Common myeloid progenitor, CD34-positive (primary cell): ENCODE data around the gene C22orf15.

Experiments
- CTCF ChIA-PET: fragments of 350-600 bp; sonication (Branson Sonifier 250); formaldehyde crosslinking; loops from one replicate; lab custom pipeline; 2021; ENCODE audit warnings: antibody characterized with exemption; lab: Charles Lee
- POLR2A ChIA-PET: fragments of 350-600 bp; sonication (Branson Sonifier 250); formaldehyde crosslinking; loops from one replicate; lab custom pipeline; 2021; ENCODE audit warnings: antibody characterized with exemption; lab: Charles Lee
- DNase-seq, 3 donors: peaks; one replicate each; pipeline versions ENCODE4 v3.0.0 to v3.0.0-alpha.2; 2013
- H3K27ac ChIP-seq, 2 experiments: 1 replicate in 1 of 2; 2 replicates in 1 of 2; pipeline ENCODE4 v1.7.0; 2013; ENCODE audit warnings: inconsistent platforms in 2 of 2, low read length in 2 of 2, mild to moderate bottlenecking in 2 of 2, low read depth in 1 of 2, moderate library complexity in 1 of 2; ENCODE audit not compliant: severe bottlenecking in 2 of 2, insufficient read depth in 1 of 2, poor library complexity in 1 of 2
- H3K27me3 ChIP-seq, 5 experiments: replicated peaks in 2 of 5; 1 replicate in 3 of 5; 2 replicates in 2 of 5; pipeline versions ENCODE4 v1.6.1 to v1.7.0; 2013; ENCODE audit warnings: low read length in 4 of 5, mild to moderate bottlenecking in 2 of 5, moderate library complexity in 2 of 5, inconsistent platforms in 1 of 5; ENCODE audit not compliant: insufficient read depth in 5 of 5, control insufficient read depth in 4 of 5
- H3K36me3 ChIP-seq, 4 experiments: 1 replicate in 2 of 4; 2 replicates in 2 of 4; pipeline versions ENCODE4 v1.6.1 to v1.7.0; 2013; ENCODE audit warnings: low read length in 3 of 4, control low read depth in 1 of 4, mild to moderate bottlenecking in 1 of 4; ENCODE audit not compliant: control insufficient read depth in 4 of 4, insufficient read depth in 4 of 4
- H3K4me1 ChIP-seq, 4 experiments: 1 replicate in 3 of 4; 2 replicates in 1 of 4; pipeline versions ENCODE4 v1.6.1 to v1.7.1; 2013; ENCODE audit warnings: low read length in 3 of 4, mild to moderate bottlenecking in 3 of 4, control low read depth in 1 of 4, inconsistent platforms in 1 of 4, moderate library complexity in 1 of 4; ENCODE audit not compliant: control insufficient read depth in 4 of 4, insufficient read depth in 4 of 4; ENCODE audit errors: control extremely low read depth in 1 of 4
- H3K4me3 ChIP-seq, 7 experiments: 1 replicate in 4 of 7; 2 replicates in 3 of 7; pipeline versions ENCODE4 v1.5.1 to v1.7.0; 2013; ENCODE audit warnings: mild to moderate bottlenecking in 7 of 7, low read length in 6 of 7, moderate library complexity in 6 of 7, inconsistent platforms in 2 of 7, low read depth in 2 of 7, control low read depth in 1 of 7; ENCODE audit not compliant: insufficient read depth in 4 of 7, control insufficient read depth in 1 of 7; ENCODE audit errors: extremely low read depth in 1 of 7
- H3K9me3 ChIP-seq, 5 experiments: 1 replicate in 4 of 5; 2 replicates in 1 of 5; pipeline versions ENCODE4 v1.6.1 to v1.7.1; 2013; ENCODE audit warnings: low read length in 4 of 5, mild to moderate bottlenecking in 2 of 5, inconsistent platforms in 1 of 5, low read depth in 1 of 5, moderate library complexity in 1 of 5; ENCODE audit not compliant: control insufficient read depth in 4 of 5, insufficient read depth in 2 of 5; ENCODE audit errors: control extremely low read depth in 1 of 5
- WGBS: methylation state at CpG from one replicate; pipeline ENCODE4 v1.1.5; 2013; ENCODE audit not compliant: insufficient coverage; 5-methylcytosine and 5-hydroxymethylcytosine counted together

The C22orf15 gene

GRCh38 chr22:23763579-23763945, 772 bp downstream of the C22orf15 start:
- H3K4me3 ChIP-seq, result peak overlapping the region in 6 of 7 experiments; percentile 10 to 73 (median 47)
- peak in 2 of 3 donors; percentile 40 to 49 for DNase-seq
- peaks cover 5 to 54% (median 44%) of the 10 kb centered on the region in 4 experiments for H3K4me1 ChIP-seq
- H3K27ac ChIP-seq, result no peak overlapping the region
- H3K9me3 ChIP-seq, result no peaks in the 10 kb centered on the region
- POLR2A ChIA-PET, result no interaction called here
- H3K27me3 ChIP-seq, result no peaks in the 10 kb centered on the region
- CTCF ChIA-PET, result interaction anchor here (0.9 to 1.9 kb wide), 3 partner anchors 10 to 86 kb away, joined by 3 to 6 read pairs (median 6); partner anchors contain the start of gene SMARCB1
- H3K36me3 ChIP-seq, result peaks cover 0 to 21% (median 0%) of the 10 kb centered on the region in 4 experiments
- 13% methylated on average over 15 of the region's 17 CpGs for WGBS

- Histone ChIP-seq H3K27ac (no peak overlapping the region), H3K4me3 (peak overlapping the region in 5 of 7 experiments; percentile 9 to 73 (median 56)), H3K36me3 (peaks cover 0 to 21% (median 0%) of the 10 kb centered on the region in 4 experiments), H3K9me3 (no peaks in the 10 kb centered on the region), H3K4me1 (peaks cover 5 to 56% (median 46%) of the 10 kb centered on the region in 4 experiments), H3K27me3 (no peaks in the 10 kb centered on the region)
- CTCF ChIA-PET, result interaction anchor here (1.6 kb wide), 1 partner anchor 86 kb away, joined by 6 read pairs; no protein-coding TSS in a partner anchor
- 85% methylated on average over 4 of the region's 7 CpGs for WGBS
- no peak for DNase-seq
- POLR2A ChIA-PET, result no interaction called here
Observed at GRCh38 chr22:23763954-23764353, 1.2 kb downstream of the C22orf15 start.

- ChIA-PET POLR2A (no interaction called here), CTCF (interaction anchor here (0.5 to 6.2 kb wide), 10 partner anchors 9 to 93 kb away, joined by 3 to 47 read pairs (median 3); partner anchors contain the start of genes SLC2A11 and VPREB3)
- Histone ChIP-seq H3K27ac (no peak overlapping the region), H3K9me3 (no peaks in the 10 kb centered on the region), H3K27me3 (no peaks in the 10 kb centered on the region), H3K4me1 (peaks cover 7 to 64% (median 57%) of the 10 kb centered on the region in 4 experiments), H3K4me3 (no peak overlapping the region), H3K36me3 (peaks cover 0 to 21% (median 0%) of the 10 kb centered on the region in 4 experiments)
- WGBS, result 100% methylated on average over 8 of the region's 9 CpGs
- no peak for DNase-seq
Observed at GRCh38 chr22:23764899-23765881, 2.4 kb downstream of the C22orf15 start.

GRCh38 chr22:23767303-23767672, 4.5 kb downstream of the C22orf15 start:
- DNase-seq, result no peak
- H3K4me1 ChIP-seq, result peaks cover 8 to 76% (median 67%) of the 10 kb centered on the region in 4 experiments
- WGBS, result 32% methylated on average over 6 of the region's 27 CpGs
- ChIA-PET POLR2A (interaction anchor here (0.5 to 1.5 kb wide), 2 partner anchors 79 to 122 kb away, joined by 3 read pairs; no protein-coding TSS in a partner anchor), CTCF (interaction anchor here (0.6 to 6.2 kb wide), 11 partner anchors 11 to 184 kb away, joined by 3 to 47 read pairs (median 4); partner anchors contain the start of genes SLC2A11 and VPREB3)
- peak overlapping the region in 6 of 7 experiments; percentile 72 to 92 (median 82) for H3K4me3 ChIP-seq
- peaks cover 0 to 21% (median 0%) of the 10 kb centered on the region in 4 experiments for H3K36me3 ChIP-seq
- no peaks in the 10 kb centered on the region for H3K27me3 ChIP-seq
- no peaks in the 10 kb centered on the region for H3K9me3 ChIP-seq
- peak overlapping the region in 1 of 2 experiments; percentile 32 for H3K27ac ChIP-seq

GRCh38 chr22:23767673-23768548, 5.1 kb downstream of the C22orf15 start, which contains the start of gene CHCHD10:
Gene CHCHD10 (minus strand): TSS chr22:23767972. CDS start chr22:23767874, 98 bp downstream.
- Histone ChIP-seq H3K27ac (peak within 1 kb of the TSS in 1 of 2 experiments; percentile 75), H3K4me3 (peak within 1 kb of the TSS; percentile 72 to 92 (median 83)), H3K36me3 (peaks cover 0 to 21% (median 0%) of the 10 kb centered on the region in 4 experiments), H3K4me1 (peaks cover 6 to 74% (median 66%) of the 10 kb centered on the region in 4 experiments), H3K27me3 (peaks cover 0 to 1% (median 0%) of the 10 kb centered on the region in 5 experiments), H3K9me3 (no peaks in the 10 kb centered on the region)
- POLR2A ChIA-PET, result interaction anchor here (0.5 to 1.5 kb wide), 2 partner anchors 78 to 123 kb away, joined by 3 read pairs; no protein-coding TSS in a partner anchor
- 0% methylated on average over 46 of the region's 63 CpGs for WGBS
- CTCF ChIA-PET, result interaction anchor here (0.5 to 6.2 kb wide), 11 partner anchors 12 to 100 kb away, joined by 3 to 47 read pairs (median 4); partner anchors contain the start of genes SLC2A11, SMARCB1 and VPREB3
- peak; percentile 77 to 88 (median 85) for DNase-seq
